Osteoblast (primary cell): ENCODE results near the gene LY6G5C. TPM values are rescaled to one million over a fixed set of nuclear protein-coding genes. Genes with fewer than 3 reads are reported as not detected.
"Not testable (repeated sequence)": the region's sequence is repeated elsewhere in the genome, so short reads cannot be mapped to it uniquely, and the experiment has no call there.

Source experiments
- DNase-seq: peaks from one replicate; pipeline ENCODE4 v3.0.0; 2011; ENCODE audit warnings: low spot score, mixed read lengths; ENCODE audit not compliant: insufficient read length; ENCODE audit errors: missing footprints
- H2AFZ ChIP-seq: 2 replicates; pipeline ENCODE4 v1.6.0; 2011; ENCODE audit warnings: mild to moderate bottlenecking, low read length
- H3K27ac ChIP-seq: 2 replicates; pipeline ENCODE4 v1.5.1; 2011; ENCODE audit warnings: mild to moderate bottlenecking, low read depth, low read length, moderate library complexity
- H3K27me3 ChIP-seq: 2 replicates; pipeline ENCODE4 v1.6.0; 2012; ENCODE audit warnings: mild to moderate bottlenecking, control low read depth, inconsistent platforms, low read length, moderate library complexity; ENCODE audit not compliant: insufficient read depth
- H3K36me3 ChIP-seq: 2 replicates; pipeline ENCODE4 v1.5.1; 2011; ENCODE audit warnings: mild to moderate bottlenecking, low read length, control low read depth, moderate library complexity; ENCODE audit not compliant: insufficient read depth
- H3K4me1 ChIP-seq: 2 replicates; pipeline ENCODE4 v1.5.1; 2011; ENCODE audit warnings: mild to moderate bottlenecking, low read length, control low read depth, moderate library complexity; ENCODE audit not compliant: insufficient read depth
- H3K4me2 ChIP-seq: 2 replicates; pipeline ENCODE4 v1.6.0; 2011; ENCODE audit warnings: mild to moderate bottlenecking, low read length; ENCODE audit not compliant: insufficient read depth
- H3K4me3 ChIP-seq: fragments of 200-600 bp; sonication (generic); 3 replicates; pipeline ENCODE4 v1.5.1; 2012; ENCODE audit warnings: mild to moderate bottlenecking, low read length, inconsistent platforms; ENCODE audit not compliant: insufficient read depth
- H3K79me2 ChIP-seq: 2 replicates; pipeline ENCODE4 v1.6.0; 2012; ENCODE audit warnings: mild to moderate bottlenecking, low read length, control low read depth, inconsistent platforms; ENCODE audit not compliant: insufficient read depth
- H3K9me3 ChIP-seq: 2 replicates; pipeline ENCODE4 v1.5.1; 2011; ENCODE audit warnings: low read depth, low read length, control low read depth
- H4K20me1 ChIP-seq: 2 replicates; pipeline ENCODE4 v1.6.0; 2012; ENCODE audit warnings: mild to moderate bottlenecking, low read length, control low read depth; ENCODE audit not compliant: insufficient read depth
- total RNA-seq: library from RNA; depleted of rRNA; stranded (reverse); fragments of >200 nt; gene quantifications from 2 replicates; pipeline ENCODE4 v1.2.3, GENCODE V29; 2012
- TF ChIP-seq, protein P1 (sequence below): IDR thresholded peaks from 2 replicates; pipeline ENCODE4 v1.5.1; 2011; ENCODE audit warnings: mild to moderate bottlenecking, low read depth, low read length, moderate library complexity; ENCODE audit errors: extremely low read depth

The LY6G5C gene
- total RNA-seq, 1 donor, result 0.72 TPM

DNA sequence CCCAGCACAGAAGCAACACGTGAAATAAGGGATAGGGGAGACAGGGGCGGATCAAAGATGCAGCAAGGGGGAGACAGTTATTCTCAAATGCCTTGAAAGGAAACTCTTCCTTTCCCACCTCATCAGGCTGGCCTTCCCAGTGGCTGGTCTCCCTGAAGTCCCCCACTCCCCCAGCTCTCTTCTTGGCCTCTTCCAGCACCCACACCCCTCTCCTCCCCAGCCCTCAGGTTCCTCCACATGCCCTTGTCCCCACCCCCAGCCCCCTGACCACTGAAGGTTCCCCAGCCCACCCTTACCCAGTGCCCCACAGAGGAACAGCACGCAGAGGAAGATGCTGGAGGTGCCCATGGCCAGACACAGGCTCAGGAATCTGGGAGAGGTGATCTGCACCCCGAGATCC, 32.6 kb upstream of the LY6G5C start:
- TF ChIP-seq, protein P1, sequence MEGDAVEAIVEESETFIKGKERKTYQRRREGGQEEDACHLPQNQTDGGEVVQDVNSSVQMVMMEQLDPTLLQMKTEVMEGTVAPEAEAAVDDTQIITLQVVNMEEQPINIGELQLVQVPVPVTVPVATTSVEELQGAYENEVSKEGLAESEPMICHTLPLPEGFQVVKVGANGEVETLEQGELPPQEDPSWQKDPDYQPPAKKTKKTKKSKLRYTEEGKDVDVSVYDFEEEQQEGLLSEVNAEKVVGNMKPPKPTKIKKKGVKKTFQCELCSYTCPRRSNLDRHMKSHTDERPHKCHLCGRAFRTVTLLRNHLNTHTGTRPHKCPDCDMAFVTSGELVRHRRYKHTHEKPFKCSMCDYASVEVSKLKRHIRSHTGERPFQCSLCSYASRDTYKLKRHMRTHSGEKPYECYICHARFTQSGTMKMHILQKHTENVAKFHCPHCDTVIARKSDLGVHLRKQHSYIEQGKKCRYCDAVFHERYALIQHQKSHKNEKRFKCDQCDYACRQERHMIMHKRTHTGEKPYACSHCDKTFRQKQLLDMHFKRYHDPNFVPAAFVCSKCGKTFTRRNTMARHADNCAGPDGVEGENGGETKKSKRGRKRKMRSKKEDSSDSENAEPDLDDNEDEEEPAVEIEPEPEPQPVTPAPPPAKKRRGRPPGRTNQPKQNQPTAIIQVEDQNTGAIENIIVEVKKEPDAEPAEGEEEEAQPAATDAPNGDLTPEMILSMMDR, result no peak
- Histone ChIP-seq H4K20me1 (no peaks in the 10 kb centered on the region), H3K4me1 (no peaks in the 10 kb centered on the region), H3K36me3 (no peaks in the 10 kb centered on the region), H3K4me2 (no peak overlapping the region), H2AFZ (no peak overlapping the region), H3K79me2 (no peaks in the 10 kb centered on the region), H3K27me3 (peaks cover 12% of the 10 kb centered on the region), H3K27ac (no peak overlapping the region), H3K9me3 (no peaks in the 10 kb centered on the region), H3K4me3 (no peak overlapping the region)
- DNase-seq, result peak; percentile 50

DNA sequence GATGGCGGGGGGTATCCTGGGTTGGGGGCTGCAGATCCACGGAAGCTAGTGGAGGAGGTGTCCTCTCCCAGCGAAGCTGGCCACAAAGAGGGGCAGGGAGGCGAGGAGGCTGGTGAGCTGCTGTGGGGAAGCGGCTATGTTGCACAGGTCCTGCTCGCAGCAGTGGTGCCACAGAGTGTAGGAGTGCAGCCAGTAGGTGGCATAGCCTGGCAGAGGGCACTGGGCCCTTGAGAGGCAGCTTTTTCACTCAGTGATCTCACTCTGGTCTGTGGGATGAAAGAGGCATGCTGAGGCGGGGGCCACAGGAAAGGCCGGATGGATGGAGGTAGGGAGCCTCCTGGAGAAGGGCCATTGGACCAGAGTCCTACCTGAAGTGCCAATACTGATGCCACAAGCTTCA, 31.4 kb upstream of the LY6G5C start:
- Histone ChIP-seq H3K79me2 (no peaks in the 10 kb centered on the region), H3K4me2 (no peak overlapping the region), H3K27ac (no peak overlapping the region), H3K4me3 (no peak overlapping the region), H3K9me3 (no peaks in the 10 kb centered on the region), H3K4me1 (no peaks in the 10 kb centered on the region), H4K20me1 (no peaks in the 10 kb centered on the region), H2AFZ (no peak overlapping the region), H3K36me3 (no peaks in the 10 kb centered on the region), H3K27me3 (peaks cover 12% of the 10 kb centered on the region)
- DNase-seq, result peak; percentile 75
- TF ChIP-seq, protein P1, result peak; percentile 36

DNA sequence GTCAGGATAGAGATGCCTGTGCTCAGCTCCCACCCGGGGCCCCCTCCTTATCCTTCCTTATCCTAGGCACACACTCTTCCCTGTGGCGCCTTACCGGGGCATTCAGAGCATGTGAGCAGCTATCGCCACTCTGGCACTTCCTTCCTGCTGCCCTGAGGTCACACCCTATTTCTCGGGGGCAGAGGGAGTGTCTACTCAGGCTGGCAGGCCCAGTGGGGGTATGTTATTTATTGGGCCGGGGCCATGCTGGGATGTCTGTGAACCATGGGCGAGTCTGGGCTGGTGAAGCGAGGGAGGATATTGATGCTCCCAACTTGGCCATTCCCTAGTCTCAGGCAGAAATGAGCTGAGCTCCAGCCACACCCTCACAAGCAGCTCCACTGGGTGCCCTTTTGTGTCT, 30.4 kb upstream of the LY6G5C start:
- H3K4me1 ChIP-seq, result no peaks in the 10 kb centered on the region
- no peak overlapping the region for H3K4me2 ChIP-seq
- H2AFZ ChIP-seq, result no peak overlapping the region
- DNase-seq, result peak; percentile 61
- H3K4me3 ChIP-seq, result no peak overlapping the region
- no peaks in the 10 kb centered on the region for H3K9me3 ChIP-seq
- H4K20me1 ChIP-seq, result no peaks in the 10 kb centered on the region
- H3K27ac ChIP-seq, result no peak overlapping the region
- peaks cover 12% of the 10 kb centered on the region for H3K27me3 ChIP-seq
- H3K36me3 ChIP-seq, result no peaks in the 10 kb centered on the region
- no peaks in the 10 kb centered on the region for H3K79me2 ChIP-seq
- TF ChIP-seq, protein P1, result no peak

DNA sequence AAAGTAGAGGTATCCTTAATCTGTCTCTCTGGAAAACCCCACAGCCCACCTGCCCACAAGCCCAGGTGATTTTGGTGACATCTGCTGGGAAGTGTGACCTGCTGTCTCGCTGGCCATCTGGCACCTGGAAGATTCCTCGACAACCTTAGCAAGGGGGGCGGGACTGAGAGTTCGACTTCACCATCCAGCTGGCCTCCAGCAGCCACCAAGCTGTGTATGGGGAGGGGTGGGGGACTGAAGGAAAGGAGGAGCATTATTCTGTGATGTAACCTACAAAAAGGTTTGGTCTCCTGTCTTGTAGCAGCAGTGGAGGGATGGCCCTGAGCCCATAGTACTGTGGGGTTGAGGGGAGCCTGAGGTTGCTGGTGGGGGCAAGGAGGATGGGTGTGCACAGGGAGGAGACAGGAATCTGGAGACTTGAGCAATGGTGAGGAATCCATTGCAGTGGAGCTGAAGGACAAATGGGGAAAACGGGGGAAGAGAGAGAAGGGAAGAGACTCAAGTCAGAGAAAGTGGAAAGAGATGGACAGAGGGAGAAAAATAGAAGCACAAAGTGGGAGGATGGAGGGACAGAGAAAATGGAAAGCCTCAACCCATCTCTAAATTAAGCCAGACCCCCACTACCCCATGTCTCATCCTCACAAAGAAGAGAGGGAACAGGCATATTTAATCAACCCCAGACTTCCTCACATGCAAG, 29.8 kb upstream of the LY6G5C start:
- Histone ChIP-seq H3K9me3 (no peaks in the 10 kb centered on the region), H4K20me1 (no peaks in the 10 kb centered on the region), H3K4me1 (no peaks in the 10 kb centered on the region), H3K4me3 (no peak overlapping the region), H2AFZ (no peak overlapping the region), H3K79me2 (no peaks in the 10 kb centered on the region), H3K36me3 (no peaks in the 10 kb centered on the region), H3K27me3 (peaks cover 12% of the 10 kb centered on the region), H3K27ac (no peak overlapping the region), H3K4me2 (no peak overlapping the region)
- TF ChIP-seq, protein P1, result no peak
- DNase-seq, result peak; percentile 48

DNA sequence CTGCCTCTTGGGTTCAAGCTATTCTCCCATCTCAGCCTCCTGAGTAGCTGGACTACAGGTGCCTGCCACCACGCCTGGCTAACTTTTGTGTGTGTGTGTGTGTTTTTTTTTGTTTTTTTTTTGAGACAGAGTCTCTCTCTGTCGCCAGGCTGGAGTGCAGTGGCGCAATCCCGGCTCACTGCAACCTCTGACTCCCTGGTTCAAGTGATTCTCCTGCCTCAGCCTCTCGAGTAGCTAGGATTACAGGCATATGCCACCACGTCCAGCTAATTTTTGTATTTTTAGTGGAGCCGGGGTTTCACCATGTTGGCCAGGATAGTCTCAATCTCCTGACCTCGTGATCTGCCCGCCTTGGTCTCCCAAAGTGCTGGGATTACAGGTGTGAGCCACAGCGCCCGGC, 28.3 kb upstream of the LY6G5C start:
- not testable (repeated sequence) for H3K27me3 ChIP-seq, H3K36me3 ChIP-seq, H3K4me3 ChIP-seq, H2AFZ ChIP-seq, H3K9me3 ChIP-seq, H3K4me2 ChIP-seq, H3K27ac ChIP-seq, DNase-seq, H3K79me2 ChIP-seq, H4K20me1 ChIP-seq, H3K4me1 ChIP-seq
